HG03045 (cell line): ENCODE measurements around the gene OTOP2.
"Not testable (repeated sequence)": the region's sequence is repeated elsewhere in the genome, so short reads cannot be mapped to it uniquely, and the experiment has no call there.

Experiments used
- ATAC-seq: cut with Tn5 transposase; IDR thresholded peaks from one replicate; pipeline ENCODE4 v1.9.1; 2021; ENCODE audit warnings: mild to moderate bottlenecking, moderate library complexity; ENCODE audit not compliant: unreplicated experiment

Gene OTOP2

GRCh38 chr17:74971069-74971841 is 47.2 kb downstream of the OTOP2 start:
- no peak for ATAC-seq

GRCh38 chr17:74971842-74972106 is 47.7 kb downstream of the OTOP2 start:
- no peak for ATAC-seq

GRCh38 chr17:74972107-74972972 is 48.3 kb downstream of the OTOP2 start, which contains the start of gene HID1:
HID1 (minus strand) TSS chr17:74972759; CDS start chr17:74972656, 103 bp downstream.
- peak; percentile 52 for ATAC-seq

- ATAC-seq: no peak
Measured at GRCh38 chr17:74972973-74973328, 48.9 kb downstream of the OTOP2 start.

GRCh38 chr17:74975943-74976342 is 51.9 kb downstream of the OTOP2 start:
- no peak for ATAC-seq

- ATAC-seq: no peak
Measured at GRCh38 chr17:74977802-74978201, 53.7 kb downstream of the OTOP2 start.

- no peak for ATAC-seq
Measured at GRCh38 chr17:74978240-74978639, 54.2 kb downstream of the OTOP2 start.

GRCh38 chr17:74979408-74980146 is 55.5 kb downstream of the OTOP2 start:
- ATAC-seq: no peak

GRCh38 chr17:74981318-74981978 is 57.4 kb downstream of the OTOP2 start:
- ATAC-seq: no peak

- no peak for ATAC-seq
Measured at GRCh38 chr17:74981979-74982662, 58.0 kb downstream of the OTOP2 start.

- not testable (repeated sequence) for ATAC-seq
Measured at GRCh38 chr17:74982663-74983313, 58.7 kb downstream of the OTOP2 start.
